Measurements from ENCODE around the gene SEC62. TPM values are rescaled to one million over a fixed set of nuclear protein-coding genes. Genes with fewer than 3 reads are reported as not detected.
A peak's percentile ranks its signal among the peaks of the same experiment; 100 is the strongest.

SEC62 gene
- total and polyA plus RNA-seq, 9 of the 15 experiments (the other 6 are each of a cell fraction or from before 2014, with no cell fraction given), result 34.5 to 152 (median 51.8) TPM

DNA sequence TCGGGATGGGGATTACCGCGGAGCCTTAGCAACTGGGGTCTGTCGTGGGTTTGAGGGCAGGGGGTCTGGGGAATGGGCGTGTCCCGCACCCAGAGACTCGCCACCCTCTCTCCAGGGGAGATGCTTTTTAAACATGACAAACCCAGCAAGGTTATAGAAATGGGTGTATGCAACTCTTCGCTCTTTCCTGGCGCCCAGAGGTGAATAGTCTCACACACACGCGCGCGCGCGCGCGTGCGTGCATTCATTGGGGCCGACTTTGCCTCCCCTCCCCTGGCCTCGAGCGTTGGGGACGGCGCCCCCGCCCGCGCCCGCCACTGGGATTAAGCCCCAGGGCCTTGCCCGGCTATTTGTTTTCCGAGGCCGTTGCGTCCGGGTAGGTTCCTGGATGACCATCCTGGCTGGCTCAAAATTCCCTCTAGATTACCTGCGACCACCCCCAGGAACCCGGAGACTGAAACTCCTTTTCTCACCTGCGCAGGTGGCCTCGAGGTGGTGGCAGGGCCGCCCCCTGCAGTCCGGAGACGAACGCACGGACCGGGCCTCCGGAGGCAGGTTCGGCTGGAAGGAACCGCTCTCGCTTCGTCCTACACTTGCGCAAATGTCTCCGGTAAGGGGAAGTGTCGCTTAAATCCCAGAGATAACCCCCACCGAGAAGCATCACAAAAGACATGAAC lies 72.0 kb downstream of the SEC62 start:
- BruUV-seq (replicated peaks), result TSS peak; percentile 40
- in situ Hi-C loops (cut with MboI) (no loop called here), intact Hi-C loops (cut with micrococcal nuclease) (loop anchor here (5.0 kb wide), 1 partner anchor 276 kb away; no protein-coding TSS in a partner anchor)
- Histone ChIP-seq H3K4me1 (replicated peaks in 1 of 2; ENCODE audit: control insufficient read depth in 2 of 2, insufficient read depth in 2 of 2, low read length in 2 of 2) (peaks cover 2 to 16% of the 10 kb centered on the region in 2 experiments; a peak in 2 of 5 replicates), H3K36me3 (ENCODE audit: control insufficient read depth, insufficient read depth, low read length) (no peaks in the 10 kb centered on the region), H3K9me3 (replicated peaks; ENCODE audit: control insufficient read depth, insufficient read depth, low read depth, low read length) (no peaks in the 10 kb centered on the region), H4K20me1 (replicated peaks; ENCODE audit: control insufficient read depth, insufficient read depth, low read length) (no peaks in the 10 kb centered on the region), H3K9ac (ENCODE audit: insufficient read depth in 1 of 2, low read depth in 2 of 2, low read length in 2 of 2) (peak overlapping the region; percentile 45 to 95; a peak in 3 of 4 replicates), H3K27ac (ENCODE audit: extremely low read depth, low read depth, low read length) (no peak overlapping the region), H3K4me3 (peak overlapping the region; percentile 72), H3K9me1 (ENCODE audit: control insufficient read depth, insufficient read depth, low read length) (no peaks in the 10 kb centered on the region), H3K79me2 (ENCODE audit: control insufficient read depth, insufficient read depth, low read length) (no peaks in the 10 kb centered on the region), H3K4me2 (ENCODE audit: insufficient read depth, low read length) (peak overlapping the region; percentile 71), H2AFZ (ENCODE audit: low read depth, low read length) (peak overlapping the region; percentile 95), H3K27me3 (ENCODE audit: control insufficient read depth in 2 of 2, insufficient read depth in 2 of 2, low read length in 2 of 2) (no peaks in the 10 kb centered on the region)
- CTCF ChIA-PET (ENCODE audit: low intra/inter-chr PET ratio), result no interaction called here
- 61% methylated on average over 46 of the region's 51 CpGs for WGBS (ENCODE audit: insufficient coverage, low coverage, missing lambda C conversion rate)
- ATAC-seq (no peak; the same call in 2 of the 3 replicates), DNase-seq (ENCODE audit: extremely low read depth in 1 of 4, low spot score in 3 of 4) (no peak), FAIRE-seq (no peak)
- POLR2A ChIA-PET, result no interaction called here
- TF ChIP-seq GTF2E2 (tag; IDR thresholded peaks at IDR 0.05), result no peak
- no peak for TF ChIP-seq BCL6 (CRISPR knock-in tag; IDR thresholded peaks at IDR 0.05)
- no peak for TF ChIP-seq ZNF184 (CRISPR knock-in tag; IDR thresholded peaks at IDR 0.05)
- TF ChIP-seq MYC (IDR thresholded peaks at IDR 0.05; ENCODE audit: low read depth, low read length), result no peak
- no peak for TF ChIP-seq MYC (CRISPR knock-in tag; IDR thresholded peaks at IDR 0.05; ENCODE audit: borderline replicate concordance, low read depth)
- TF ChIP-seq ZBTB33 (CRISPR knock-in tag; IDR thresholded peaks at IDR 0.05), result peak; percentile 36; the same call in 1 of the 2 replicates
- TF ChIP-seq, protein P1, sequence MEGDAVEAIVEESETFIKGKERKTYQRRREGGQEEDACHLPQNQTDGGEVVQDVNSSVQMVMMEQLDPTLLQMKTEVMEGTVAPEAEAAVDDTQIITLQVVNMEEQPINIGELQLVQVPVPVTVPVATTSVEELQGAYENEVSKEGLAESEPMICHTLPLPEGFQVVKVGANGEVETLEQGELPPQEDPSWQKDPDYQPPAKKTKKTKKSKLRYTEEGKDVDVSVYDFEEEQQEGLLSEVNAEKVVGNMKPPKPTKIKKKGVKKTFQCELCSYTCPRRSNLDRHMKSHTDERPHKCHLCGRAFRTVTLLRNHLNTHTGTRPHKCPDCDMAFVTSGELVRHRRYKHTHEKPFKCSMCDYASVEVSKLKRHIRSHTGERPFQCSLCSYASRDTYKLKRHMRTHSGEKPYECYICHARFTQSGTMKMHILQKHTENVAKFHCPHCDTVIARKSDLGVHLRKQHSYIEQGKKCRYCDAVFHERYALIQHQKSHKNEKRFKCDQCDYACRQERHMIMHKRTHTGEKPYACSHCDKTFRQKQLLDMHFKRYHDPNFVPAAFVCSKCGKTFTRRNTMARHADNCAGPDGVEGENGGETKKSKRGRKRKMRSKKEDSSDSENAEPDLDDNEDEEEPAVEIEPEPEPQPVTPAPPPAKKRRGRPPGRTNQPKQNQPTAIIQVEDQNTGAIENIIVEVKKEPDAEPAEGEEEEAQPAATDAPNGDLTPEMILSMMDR (IDR thresholded peaks at IDR 0.05 in 2 of 3, conservative IDR thresholded peaks at IDR 0.05 in 1 of 3; ENCODE audit: insufficient read depth in 2 of 3, low read depth in 1 of 3, low read length in 3 of 3), result 0 out of 6 replicates have a peak, but pooled peaks of 2 of the 3 experiments have one; percentile 6 to 18
- TF ChIP-seq ZNF282 (CRISPR knock-in tag; IDR thresholded peaks at IDR 0.05), result no peak
- no peak for TF ChIP-seq TRIM25 (IDR thresholded peaks at IDR 0.05; ENCODE audit: borderline replicate concordance)
- no peak for TF ChIP-seq SLC30A9 (CRISPR knock-in tag; IDR thresholded peaks at IDR 0.05)
- no peak for TF ChIP-seq EZH2 (IDR thresholded peaks at IDR 0.05; ENCODE audit: borderline replicate concordance, low read depth, low read length)
- no peak for TF ChIP-seq MCM5 (IDR thresholded peaks at IDR 0.05; ENCODE audit: low read depth)
- no peak for TF ChIP-seq TGIF2 (CRISPR knock-in tag; IDR thresholded peaks at IDR 0.05)
- TF ChIP-seq SIN3A (IDR thresholded peaks at IDR 0.05; ENCODE audit: borderline replicate concordance in 2 of 2, control insufficient read depth in 1 of 2, low read depth in 2 of 2, low read length in 2 of 2), result no peak
